ENCODE measurements around the gene CPA4.

DNA sequence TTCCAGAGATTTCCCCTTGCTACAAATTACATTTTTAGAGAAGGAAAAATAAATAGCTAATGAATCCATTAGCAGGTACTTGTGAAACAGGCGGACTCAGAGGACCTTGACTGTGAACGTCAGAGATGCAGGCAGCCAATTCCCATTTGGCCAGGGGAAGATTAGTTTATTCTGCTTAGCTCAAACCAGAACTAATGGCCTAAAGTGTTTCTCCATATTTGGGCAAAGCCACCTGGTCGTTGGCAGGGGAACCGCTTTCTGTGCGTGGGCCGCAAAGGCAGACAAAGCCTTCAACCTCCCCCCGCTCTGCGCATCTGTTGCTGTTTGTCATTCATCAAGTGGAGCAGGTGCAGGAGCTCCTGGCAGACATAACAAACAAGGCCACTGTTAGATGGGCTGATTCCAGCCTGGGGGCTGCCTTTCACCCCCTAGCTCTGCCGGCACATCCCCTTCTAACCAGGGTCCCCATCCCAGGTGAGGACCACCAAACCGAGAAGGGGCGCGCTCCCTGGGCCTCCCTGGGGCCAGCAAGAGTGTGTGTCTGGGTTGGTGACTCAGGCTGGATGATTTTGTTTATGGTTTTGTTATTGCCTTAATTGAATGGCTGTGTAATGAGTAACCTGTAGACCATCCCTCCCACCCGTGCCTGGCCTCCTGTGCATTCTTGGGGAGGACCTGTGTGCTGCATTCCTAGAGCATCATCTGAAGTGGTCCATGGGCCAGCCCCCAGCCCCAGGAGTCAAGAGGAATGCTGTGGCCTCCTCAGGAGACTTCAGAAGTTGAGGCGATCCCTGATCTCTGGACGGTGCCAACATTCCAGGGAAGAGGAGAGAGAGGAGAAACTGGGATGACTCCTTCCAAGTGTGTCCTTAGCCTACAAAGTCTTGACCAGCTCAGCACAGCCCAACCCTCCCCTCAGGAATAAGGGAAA lies 72.8 kb downstream of the CPA4 start:
- TF ChIP-seq, protein P1, sequence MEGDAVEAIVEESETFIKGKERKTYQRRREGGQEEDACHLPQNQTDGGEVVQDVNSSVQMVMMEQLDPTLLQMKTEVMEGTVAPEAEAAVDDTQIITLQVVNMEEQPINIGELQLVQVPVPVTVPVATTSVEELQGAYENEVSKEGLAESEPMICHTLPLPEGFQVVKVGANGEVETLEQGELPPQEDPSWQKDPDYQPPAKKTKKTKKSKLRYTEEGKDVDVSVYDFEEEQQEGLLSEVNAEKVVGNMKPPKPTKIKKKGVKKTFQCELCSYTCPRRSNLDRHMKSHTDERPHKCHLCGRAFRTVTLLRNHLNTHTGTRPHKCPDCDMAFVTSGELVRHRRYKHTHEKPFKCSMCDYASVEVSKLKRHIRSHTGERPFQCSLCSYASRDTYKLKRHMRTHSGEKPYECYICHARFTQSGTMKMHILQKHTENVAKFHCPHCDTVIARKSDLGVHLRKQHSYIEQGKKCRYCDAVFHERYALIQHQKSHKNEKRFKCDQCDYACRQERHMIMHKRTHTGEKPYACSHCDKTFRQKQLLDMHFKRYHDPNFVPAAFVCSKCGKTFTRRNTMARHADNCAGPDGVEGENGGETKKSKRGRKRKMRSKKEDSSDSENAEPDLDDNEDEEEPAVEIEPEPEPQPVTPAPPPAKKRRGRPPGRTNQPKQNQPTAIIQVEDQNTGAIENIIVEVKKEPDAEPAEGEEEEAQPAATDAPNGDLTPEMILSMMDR (IDR thresholded peaks at IDR 0.05; ENCODE audit: low read depth, low read length, poor library complexity, severe bottlenecking): no peak
- TF ChIP-seq EZH2phosphoT487 (IDR thresholded peaks at IDR 0.05; ENCODE audit: borderline replicate concordance, low read length): no peak
